ENCODE data around the gene ELF4.
A peak's percentile ranks its signal among the peaks of the same experiment; 100 is the strongest.

The ELF4 gene

DNA sequence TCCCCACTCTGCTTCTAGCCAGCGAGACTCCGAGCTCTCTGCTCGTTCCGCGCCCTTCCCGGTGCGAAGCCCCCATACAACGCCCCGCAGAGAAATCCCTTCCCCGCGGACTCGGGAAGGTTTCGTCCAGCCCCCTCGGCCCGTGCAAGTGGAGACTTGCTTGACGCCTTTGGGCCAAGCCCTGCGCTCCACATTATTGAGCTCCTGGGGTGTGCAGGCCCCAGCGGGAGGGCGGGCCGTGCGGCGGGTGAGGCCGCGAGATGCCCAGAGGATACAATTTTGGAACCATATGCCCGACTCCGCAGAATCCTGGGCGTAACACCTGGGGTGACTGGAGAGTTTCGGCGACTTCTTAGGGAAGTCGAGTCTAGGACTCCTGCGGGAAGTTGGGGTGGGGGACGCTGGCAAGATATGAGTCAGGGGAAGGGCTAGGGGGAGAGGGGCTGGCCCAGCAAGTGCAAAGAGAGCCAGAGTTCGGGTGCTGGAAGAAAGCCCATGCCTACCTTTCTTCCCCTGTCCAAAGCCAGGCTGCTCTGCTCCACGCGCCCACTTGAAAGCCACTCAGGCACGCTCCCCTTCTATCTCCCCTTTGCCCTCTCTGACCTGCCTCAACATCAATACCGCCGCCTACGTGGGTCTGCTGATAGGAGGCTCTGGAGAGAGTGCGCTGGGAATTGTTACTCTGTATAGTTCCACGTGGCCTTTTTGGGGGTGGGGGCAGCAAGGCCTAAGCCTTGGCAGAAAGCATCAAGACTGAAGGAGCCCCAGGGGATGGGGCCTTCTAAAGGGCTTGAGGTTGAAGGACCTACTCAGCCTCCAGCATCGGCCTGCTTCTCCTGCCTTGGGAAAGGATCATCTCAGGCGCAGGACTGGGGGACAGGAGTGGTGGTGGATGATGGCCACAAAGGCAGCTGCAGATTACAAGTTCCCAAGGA, 1.2 kb upstream of the ELF4 start:
- DNase-seq, result no peak

DNA sequence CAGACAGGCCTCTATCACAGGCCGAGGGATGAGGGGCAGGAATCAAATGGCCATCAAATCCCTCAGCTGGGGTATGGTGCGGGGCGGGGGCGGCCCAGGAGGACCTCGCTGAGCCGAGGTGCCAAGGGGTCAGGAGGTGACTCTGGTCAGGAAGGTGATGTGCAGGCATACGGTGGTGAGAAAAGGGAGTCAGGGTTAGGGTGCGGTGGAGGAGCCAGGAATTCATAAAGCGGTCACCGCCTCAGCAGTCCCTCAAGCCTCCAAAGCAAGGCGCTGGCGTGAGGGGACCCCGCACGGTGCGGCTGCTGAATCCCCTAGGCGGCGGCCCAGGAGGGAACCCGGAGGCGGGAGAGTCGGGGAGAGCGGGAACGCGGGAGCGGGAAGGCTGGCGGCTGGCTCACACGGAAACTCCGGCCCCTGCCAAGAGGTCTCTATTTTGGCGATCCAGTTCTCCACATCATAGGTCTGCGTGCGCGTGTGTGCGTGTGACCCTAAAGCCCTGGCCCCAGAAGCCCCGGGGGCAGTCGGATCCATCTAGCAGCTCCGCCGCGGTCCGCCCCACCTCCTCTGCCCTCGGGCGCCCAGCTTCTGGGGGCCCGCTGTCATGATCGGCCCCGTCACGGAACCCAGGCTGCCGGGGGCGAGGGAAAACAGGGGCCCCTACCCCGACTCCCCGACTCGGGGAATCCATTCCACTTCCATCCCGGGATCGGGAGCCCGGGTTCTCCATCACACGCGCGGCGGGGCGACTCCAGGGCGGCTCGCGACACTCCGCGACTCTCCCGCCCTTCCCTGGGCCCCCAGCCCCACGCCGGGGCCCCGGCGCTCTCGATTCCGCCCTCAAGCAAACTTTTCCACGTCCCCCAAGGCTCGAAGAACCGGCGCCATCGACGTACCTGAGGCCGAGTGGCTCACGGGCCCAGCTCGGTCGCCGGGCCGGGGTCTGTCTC, 593 bp downstream of the ELF4 start:
- DNase-seq, result no peak

- peak; percentile 58 for DNase-seq
Measured at GRCh38 chrX:130108647-130109428, 1.5 kb downstream of the ELF4 start.

- no peak for DNase-seq
Measured at GRCh38 chrX:130106071-130106470, 4.2 kb downstream of the ELF4 start.

GRCh38 chrX:130105244-130105643, 5.1 kb downstream of the ELF4 start:
- DNase-seq, result no peak

GRCh38 chrX:130103605-130104004, 6.7 kb downstream of the ELF4 start:
- no peak for DNase-seq

DNA sequence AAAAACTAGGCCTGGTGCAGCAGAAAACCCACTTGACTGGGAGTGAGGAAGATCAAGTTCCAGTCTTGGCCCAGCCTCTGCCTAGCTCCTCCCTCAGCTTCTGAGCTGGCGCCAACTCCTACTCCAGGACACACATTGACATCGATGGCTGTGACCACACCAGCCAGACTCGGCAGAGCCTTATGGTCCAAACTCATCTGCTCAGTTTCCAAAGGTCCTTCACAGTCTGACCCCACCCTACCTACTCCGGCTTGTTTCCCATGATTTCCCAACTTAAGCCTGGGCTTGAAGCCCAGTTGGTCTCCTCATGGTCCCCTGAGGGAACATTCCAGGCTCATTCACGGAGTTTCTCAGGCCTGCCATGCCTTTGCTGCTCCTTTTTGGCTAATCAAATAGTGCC, 10.1 kb downstream of the ELF4 start:
- DNase-seq, result no peak

DNA sequence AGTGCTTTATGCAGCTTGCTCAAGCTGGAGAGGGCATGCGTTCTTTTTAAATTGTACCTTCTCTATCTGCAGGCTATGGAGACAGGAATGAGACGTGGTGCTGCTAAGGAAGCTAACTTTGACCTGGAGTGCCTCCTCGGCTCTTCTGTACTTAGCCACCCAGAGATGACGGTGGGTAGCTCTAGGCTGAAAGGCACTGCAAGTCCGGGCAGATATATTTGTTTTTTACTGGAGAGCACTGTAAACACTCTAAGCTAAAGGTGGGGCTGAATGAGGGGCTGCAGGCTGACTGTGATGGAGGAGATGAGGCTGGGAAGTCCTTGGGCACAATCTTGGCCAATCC, 12.1 kb downstream of the ELF4 start:
- DNase-seq, result no peak

DNA sequence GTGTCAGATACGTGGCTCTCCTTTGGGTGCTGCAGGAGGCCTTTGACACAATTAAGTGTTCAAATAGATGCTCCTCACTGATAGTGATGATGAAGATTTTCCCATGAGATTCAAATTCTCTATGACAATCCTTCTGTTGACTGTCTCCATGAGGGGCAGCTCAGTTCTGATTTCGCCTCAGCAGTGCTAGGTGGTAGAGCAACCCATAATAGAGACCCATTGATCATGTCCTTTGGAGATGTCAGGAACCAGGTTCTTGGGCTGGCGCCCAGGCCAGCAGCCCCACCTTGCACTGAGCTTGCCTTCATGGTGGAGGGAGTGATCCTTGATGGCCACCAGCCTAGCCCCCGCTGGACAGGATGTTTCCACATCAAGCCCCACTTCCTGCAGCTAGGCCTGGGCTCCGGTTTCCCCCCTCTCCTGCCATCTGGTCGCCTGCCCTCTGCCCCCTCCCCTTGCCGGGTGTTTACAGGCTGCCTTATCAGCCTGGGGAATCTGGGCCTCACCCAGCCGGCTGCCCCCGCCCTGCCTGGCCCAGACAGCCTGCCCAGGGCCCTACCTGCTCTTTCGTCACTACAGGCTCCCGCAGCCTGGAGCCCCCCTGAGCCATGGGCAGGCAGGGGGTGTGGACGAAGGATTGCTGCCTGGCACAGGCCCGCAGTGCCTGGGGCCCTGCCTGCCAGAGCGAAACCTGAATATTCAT, 12.6 kb downstream of the ELF4 start:
- DNase-seq, result no peak

- no peak for DNase-seq
Measured at GRCh38 chrX:130095249-130096030, 14.9 kb downstream of the ELF4 start.

- no peak for DNase-seq
Measured at GRCh38 chrX:130094696-130095095, 15.6 kb downstream of the ELF4 start.

GRCh38 chrX:130093271-130093670, 17.0 kb downstream of the ELF4 start:
- DNase-seq, result no peak

GRCh38 chrX:130091980-130092522, 18.2 kb downstream of the ELF4 start:
- DNase-seq, result peak; percentile 93

GRCh38 chrX:130090364-130090763, 19.9 kb downstream of the ELF4 start:
- no peak for DNase-seq

- DNase-seq, result peak; percentile 86
Measured at GRCh38 chrX:130086447-130087206, 23.7 kb downstream of the ELF4 start.

DNA sequence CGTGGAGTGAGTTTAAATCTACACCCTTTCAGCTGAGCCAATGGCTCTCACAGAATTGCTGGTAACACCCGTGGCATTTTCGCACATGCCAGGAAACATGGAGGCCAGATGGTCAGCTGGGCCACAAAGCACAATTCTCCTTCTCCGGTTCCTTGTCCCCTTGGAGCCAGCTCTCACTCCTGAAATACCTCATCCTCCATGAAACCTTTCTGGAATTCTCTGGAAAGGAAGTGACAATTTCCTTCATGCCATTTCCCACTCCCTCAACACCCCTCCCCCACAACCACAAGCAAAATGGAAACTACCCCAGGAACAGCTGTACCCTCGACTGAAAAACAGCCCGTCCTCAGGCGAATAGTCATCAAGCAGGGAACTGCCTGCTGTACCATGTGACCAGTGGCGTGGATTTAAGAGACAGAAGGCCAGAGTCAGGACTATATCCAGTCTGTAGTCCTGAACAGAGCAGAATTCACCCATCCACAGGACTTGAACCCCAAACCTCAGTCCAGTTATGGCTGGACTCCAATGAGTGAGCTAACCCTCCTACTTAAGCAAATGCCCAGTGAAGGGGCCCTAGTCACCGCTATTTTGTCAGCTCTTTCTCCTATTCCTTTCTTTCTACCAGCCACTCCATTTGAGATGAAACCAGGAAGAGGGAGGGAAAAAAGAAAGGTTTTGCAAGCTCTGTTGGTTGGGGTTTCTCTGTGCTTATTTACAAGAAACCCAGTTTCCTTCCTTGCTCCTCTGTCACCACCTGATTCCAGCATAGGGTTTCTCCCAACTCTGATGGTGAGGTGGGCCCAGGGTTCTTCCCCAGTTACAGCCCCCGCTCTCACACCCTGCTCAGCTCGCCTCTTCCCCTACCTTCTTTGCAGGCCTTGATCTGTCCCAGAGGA, 24.5 kb downstream of the ELF4 start:
- DNase-seq, result peak; percentile 52

GRCh38 chrX:130084631-130085237, 25.6 kb downstream of the ELF4 start:
- DNase-seq, result peak; percentile 45

DNA sequence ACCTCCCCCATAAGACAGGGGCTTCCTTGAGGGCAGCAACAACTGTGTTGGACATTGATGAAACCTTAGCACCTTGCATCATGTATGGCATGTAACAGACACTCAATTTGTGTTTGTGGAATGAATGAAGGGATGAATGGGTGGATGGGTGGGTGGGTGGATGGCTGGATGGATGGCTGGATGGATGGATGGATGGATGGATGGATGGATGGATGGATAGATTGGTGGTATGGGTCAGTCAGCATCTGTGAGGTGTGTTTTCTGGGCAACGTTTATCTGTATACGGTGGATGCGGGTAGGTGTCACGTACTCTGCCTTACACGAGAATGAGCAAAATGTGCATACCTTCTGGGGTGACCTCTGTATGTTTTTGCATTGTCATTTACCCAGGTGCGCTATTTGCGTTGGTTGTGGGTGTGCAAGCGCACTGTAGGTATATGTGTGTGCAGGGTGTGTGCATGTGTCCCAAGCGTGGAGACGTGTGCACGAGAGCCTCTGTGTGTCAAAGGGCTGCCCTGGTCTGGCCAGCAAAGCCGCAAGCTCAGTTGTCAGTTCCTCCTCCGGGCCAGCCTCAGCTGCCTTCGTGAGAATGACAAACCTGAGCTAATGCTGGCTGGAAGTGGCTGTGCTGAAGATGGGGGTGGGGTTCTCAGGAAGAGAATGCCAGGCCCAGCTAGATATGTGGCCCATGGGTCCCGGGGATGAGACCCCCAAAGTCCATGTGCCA, 26.5 kb downstream of the ELF4 start:
- DNase-seq, result peak; percentile 43
